Measurements from ENCODE around the gene KAZN. TPM values are rescaled to one million over a fixed set of nuclear protein-coding genes. Genes with fewer than 3 reads are reported as not detected.

The KAZN gene
- polyA plus RNA-seq, 2 of the 4 experiments (the other 2 are of a cell fraction) = 1.3 to 1.9 TPM

DNA sequence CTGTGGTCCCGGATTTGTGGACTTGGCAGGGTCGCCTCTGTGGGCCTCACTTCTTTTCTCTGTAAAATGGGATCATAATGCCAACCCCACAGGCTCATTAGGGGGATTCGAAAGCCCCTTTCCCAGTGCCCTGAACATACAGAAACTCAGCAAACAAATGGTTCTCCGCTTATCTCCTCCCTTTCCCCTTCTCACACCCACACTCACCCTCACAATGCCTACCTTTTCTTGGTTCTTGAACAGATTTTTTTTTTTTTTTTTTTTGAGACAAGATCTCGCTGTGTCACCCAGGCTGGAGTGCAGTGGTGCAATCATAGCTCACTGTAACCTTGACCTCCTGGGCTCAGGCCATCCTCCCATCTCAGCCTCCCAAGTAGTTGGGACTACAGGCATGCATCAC, 175.7 kb downstream of the KAZN start:
- ChIA-PET POLR2A (no interaction called here), CTCF (interaction anchor here (0.7 kb wide), 1 partner anchor 183 kb away, joined by 3 read pairs; no protein-coding TSS in a partner anchor)
- no peak for TF ChIP-seq CEBPB (IDR thresholded peaks at IDR 0.05)
- no peak for TF ChIP-seq FOSB (CRISPR knock-in tag; IDR thresholded peaks at IDR 0.05)
- no peak for TF ChIP-seq RAD21 (conservative IDR thresholded peaks at IDR 0.05 in 1 of 2, IDR thresholded peaks at IDR 0.05 in 1 of 2)
- no peak for TF ChIP-seq TP53 (CRISPR knock-in tag; IDR thresholded peaks at IDR 0.05)
- TF ChIP-seq GATA3 (IDR thresholded peaks at IDR 0.05; ENCODE audit: borderline replicate concordance) = no peak
- TF ChIP-seq CHD2 (IDR thresholded peaks at IDR 0.05; ENCODE audit: low read length, partially characterized antibody) = no peak
- TF ChIP-seq BHLHE40 (IDR thresholded peaks at IDR 0.05; ENCODE audit: low read depth, low read length) = no peak
- TF ChIP-seq NR3C1 (IDR thresholded peaks at IDR 0.05) = no peak
- no peak for TF ChIP-seq NPAS2 (CRISPR knock-in tag; IDR thresholded peaks at IDR 0.05; ENCODE audit: borderline replicate concordance)
- no peak for TF ChIP-seq HOXA7 (CRISPR knock-in tag; IDR thresholded peaks at IDR 0.05)
- TF ChIP-seq POLR2A (IDR thresholded peaks at IDR 0.05; ENCODE audit: low read length) = no peak
- no peak for TF ChIP-seq ZSCAN20 (CRISPR knock-in tag; IDR thresholded peaks at IDR 0.05)
- DNase-seq (ENCODE audit: low read depth in 1 of 2, low spot score in 1 of 2) = no peak
- Histone ChIP-seq H3K4me2 (no peak overlapping the region), H3K4me1 (no peaks in the 10 kb centered on the region), H3K4me3 (no peak overlapping the region), H3K27ac (no peak overlapping the region), H3K9me3 (no peaks in the 10 kb centered on the region)
- FAIRE-seq = no peak
- ATAC-seq = no peak
- 38% methylated on average over 5 of the region's 5 CpGs for WGBS (ENCODE audit: missing lambda C conversion rate)

DNA sequence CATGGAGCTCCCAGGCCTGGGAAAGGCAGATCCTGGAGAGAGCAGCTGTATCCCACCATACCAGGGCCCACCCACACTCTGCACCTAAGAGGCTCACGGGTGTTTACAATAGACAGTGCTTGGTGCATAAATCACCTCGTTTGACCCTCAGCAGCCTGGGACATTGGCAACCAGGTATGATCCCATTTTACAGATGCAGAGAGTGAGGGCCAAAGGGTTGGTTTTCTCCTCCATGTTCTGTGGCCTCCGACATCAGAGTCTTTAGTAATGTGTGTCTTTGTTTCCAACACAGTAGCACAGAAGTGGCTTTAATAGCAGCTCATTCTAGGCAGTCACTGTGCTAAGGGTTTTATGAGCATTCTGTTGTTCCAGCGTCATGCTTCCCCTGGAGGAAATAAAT, 176.5 kb downstream of the KAZN start:
- WGBS (ENCODE audit: missing lambda C conversion rate) = 53% methylated on average over 3 of the region's 4 CpGs
- Histone ChIP-seq H3K4me1 (no peaks in the 10 kb centered on the region), H3K9me3 (no peaks in the 10 kb centered on the region), H3K4me3 (no peak overlapping the region), H3K4me2 (no peak overlapping the region), H3K27ac (no peak overlapping the region)
- CTCF ChIA-PET = interaction anchor here (0.7 kb wide), 1 partner anchor 183 kb away, joined by 3 read pairs; no protein-coding TSS in a partner anchor
- no peak for DNase-seq (ENCODE audit: low read depth in 1 of 2, low spot score in 1 of 2)
- no peak for ATAC-seq
- POLR2A ChIA-PET = no interaction called here
- FAIRE-seq = no peak
- TF ChIP-seq TFCP2L1 (CRISPR knock-in tag; IDR thresholded peaks at IDR 0.05) = no peak

DNA sequence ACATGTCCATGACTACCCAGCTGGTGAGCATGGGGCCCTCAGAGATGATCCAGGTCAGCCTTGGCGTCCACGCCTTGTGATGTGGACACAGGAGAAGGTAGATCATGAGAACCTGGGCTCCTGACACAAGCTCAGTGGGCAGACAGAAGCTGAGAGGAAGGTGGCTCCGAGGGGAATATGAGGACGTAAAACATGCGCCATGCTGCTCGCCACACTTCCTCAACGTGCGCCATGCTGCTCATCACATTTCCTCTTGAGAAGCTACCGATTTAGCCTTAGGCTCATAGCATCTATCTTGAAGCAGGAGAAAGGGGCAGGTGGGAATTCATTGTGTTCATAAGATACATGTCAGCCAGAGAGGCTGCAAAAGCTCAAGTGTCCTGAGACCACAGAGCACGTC, 176.9 kb downstream of the KAZN start:
- Histone ChIP-seq H3K4me3 (no peak overlapping the region), H3K4me2 (no peak overlapping the region), H3K4me1 (no peaks in the 10 kb centered on the region), H3K9me3 (no peaks in the 10 kb centered on the region), H3K27ac (no peak overlapping the region)
- TF ChIP-seq, protein P1, sequence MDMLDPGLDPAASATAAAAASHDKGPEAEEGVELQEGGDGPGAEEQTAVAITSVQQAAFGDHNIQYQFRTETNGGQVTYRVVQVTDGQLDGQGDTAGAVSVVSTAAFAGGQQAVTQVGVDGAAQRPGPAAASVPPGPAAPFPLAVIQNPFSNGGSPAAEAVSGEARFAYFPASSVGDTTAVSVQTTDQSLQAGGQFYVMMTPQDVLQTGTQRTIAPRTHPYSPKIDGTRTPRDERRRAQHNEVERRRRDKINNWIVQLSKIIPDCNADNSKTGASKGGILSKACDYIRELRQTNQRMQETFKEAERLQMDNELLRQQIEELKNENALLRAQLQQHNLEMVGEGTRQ (IDR thresholded peaks at IDR 0.05) = no peak
- TF ChIP-seq CEBPB (IDR thresholded peaks at IDR 0.05) (no peak), JUN (IDR thresholded peaks at IDR 0.05) (no peak), HOXB13 (CRISPR knock-in tag; IDR thresholded peaks at IDR 0.05; ENCODE audit: low read depth) (no peak)
- TF ChIP-seq, protein P2, sequence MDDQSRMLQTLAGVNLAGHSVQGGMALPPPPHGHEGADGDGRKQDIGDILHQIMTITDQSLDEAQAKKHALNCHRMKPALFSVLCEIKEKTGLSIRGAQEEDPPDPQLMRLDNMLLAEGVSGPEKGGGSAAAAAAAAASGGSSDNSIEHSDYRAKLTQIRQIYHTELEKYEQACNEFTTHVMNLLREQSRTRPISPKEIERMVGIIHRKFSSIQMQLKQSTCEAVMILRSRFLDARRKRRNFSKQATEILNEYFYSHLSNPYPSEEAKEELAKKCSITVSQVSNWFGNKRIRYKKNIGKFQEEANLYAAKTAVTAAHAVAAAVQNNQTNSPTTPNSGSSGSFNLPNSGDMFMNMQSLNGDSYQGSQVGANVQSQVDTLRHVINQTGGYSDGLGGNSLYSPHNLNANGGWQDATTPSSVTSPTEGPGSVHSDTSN (IDR thresholded peaks at IDR 0.05) = no peak
- no peak for DNase-seq (ENCODE audit: low read depth in 1 of 2, low spot score in 1 of 2)
- FAIRE-seq = no peak
- no peak for ATAC-seq
- ChIA-PET POLR2A (no interaction called here), CTCF (no interaction called here)
- 72% methylated on average over 10 of the region's 10 CpGs for WGBS (ENCODE audit: missing lambda C conversion rate)

DNA sequence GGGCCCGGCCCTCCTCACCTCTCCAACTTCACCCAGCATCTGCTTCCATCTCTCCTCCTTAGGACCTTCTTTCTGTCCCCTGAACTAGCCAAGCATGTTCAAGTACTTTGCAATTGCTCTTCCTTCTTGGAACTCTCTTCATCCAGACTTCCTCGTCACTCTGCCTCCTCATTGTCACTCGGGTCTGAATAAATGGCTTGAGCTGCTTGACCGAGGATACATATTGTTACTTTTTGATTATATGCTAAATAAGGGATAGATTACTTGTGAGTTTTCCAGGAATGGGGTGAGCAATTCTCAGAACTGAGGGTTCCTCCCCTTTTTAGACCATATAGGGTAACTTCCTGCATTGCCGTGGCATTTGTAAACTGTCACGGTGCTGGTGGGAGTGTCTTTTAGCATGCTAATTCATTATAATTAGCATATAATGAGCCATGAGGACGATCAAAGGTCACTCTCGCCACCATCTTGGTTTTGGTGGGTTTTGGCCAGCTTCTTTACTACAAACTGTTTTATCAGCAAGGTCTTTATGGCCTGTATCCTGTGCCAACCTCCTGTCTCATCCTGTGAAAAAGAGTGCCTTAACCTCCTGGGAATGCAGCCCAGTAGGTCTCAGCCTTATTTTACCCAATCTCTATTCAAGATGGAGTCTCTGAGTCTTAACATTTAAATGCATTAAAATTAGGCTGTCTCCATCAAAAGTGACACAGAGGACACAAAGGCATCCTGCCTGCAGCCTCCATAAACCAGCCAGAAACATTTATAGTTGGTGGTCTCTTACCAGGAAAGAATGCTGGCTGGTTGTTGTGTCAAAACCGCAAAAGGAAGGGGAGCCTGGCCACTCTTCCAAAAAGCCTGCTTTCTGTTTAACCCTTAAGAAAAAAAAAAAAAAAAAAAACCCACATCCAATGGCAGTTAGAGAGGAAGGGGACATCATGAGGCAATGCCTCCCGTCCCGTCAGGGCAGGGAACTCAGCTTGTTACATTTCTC, 179.3 kb downstream of the KAZN start:
- FAIRE-seq (no peak), ATAC-seq (no peak), DNase-seq (ENCODE audit: low read depth in 1 of 2, low spot score in 1 of 2) (no peak)
- TF ChIP-seq SREBF2 (IDR thresholded peaks at IDR 0.05) = no peak
- no peak for TF ChIP-seq ZNF302 (CRISPR knock-in tag; IDR thresholded peaks at IDR 0.05)
- TF ChIP-seq, protein P3, sequence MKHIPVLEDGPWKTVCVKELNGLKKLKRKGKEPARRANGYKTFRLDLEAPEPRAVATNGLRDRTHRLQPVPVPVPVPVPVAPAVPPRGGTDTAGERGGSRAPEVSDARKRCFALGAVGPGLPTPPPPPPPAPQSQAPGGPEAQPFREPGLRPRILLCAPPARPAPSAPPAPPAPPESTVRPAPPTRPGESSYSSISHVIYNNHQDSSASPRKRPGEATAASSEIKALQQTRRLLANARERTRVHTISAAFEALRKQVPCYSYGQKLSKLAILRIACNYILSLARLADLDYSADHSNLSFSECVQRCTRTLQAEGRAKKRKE (CRISPR knock-in tag; IDR thresholded peaks at IDR 0.05; ENCODE audit: low read depth) = no peak
- no peak for TF ChIP-seq EHF (CRISPR knock-in tag; IDR thresholded peaks at IDR 0.05)
- TF ChIP-seq, protein P4, sequence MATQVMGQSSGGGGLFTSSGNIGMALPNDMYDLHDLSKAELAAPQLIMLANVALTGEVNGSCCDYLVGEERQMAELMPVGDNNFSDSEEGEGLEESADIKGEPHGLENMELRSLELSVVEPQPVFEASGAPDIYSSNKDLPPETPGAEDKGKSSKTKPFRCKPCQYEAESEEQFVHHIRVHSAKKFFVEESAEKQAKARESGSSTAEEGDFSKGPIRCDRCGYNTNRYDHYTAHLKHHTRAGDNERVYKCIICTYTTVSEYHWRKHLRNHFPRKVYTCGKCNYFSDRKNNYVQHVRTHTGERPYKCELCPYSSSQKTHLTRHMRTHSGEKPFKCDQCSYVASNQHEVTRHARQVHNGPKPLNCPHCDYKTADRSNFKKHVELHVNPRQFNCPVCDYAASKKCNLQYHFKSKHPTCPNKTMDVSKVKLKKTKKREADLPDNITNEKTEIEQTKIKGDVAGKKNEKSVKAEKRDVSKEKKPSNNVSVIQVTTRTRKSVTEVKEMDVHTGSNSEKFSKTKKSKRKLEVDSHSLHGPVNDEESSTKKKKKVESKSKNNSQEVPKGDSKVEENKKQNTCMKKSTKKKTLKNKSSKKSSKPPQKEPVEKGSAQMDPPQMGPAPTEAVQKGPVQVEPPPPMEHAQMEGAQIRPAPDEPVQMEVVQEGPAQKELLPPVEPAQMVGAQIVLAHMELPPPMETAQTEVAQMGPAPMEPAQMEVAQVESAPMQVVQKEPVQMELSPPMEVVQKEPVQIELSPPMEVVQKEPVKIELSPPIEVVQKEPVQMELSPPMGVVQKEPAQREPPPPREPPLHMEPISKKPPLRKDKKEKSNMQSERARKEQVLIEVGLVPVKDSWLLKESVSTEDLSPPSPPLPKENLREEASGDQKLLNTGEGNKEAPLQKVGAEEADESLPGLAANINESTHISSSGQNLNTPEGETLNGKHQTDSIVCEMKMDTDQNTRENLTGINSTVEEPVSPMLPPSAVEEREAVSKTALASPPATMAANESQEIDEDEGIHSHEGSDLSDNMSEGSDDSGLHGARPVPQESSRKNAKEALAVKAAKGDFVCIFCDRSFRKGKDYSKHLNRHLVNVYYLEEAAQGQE (IDR thresholded peaks at IDR 0.05) = no peak
- TF ChIP-seq CBX8 (IDR thresholded peaks at IDR 0.05) = no peak
- TF ChIP-seq CBX2 (IDR thresholded peaks at IDR 0.05; ENCODE audit: borderline replicate concordance, low read depth) = no peak
- TF ChIP-seq NFE2L2 (conservative IDR thresholded peaks at IDR 0.05; ENCODE audit: low read length) = no peak
- WGBS (ENCODE audit: missing lambda C conversion rate) = 49% methylated on average over 11 of the region's 11 CpGs
- POLR2A ChIA-PET = no interaction called here
- Histone ChIP-seq H3K4me3 (no peak overlapping the region), H3K9me3 (no peaks in the 10 kb centered on the region), H3K4me1 (no peaks in the 10 kb centered on the region), H3K27ac (no peak overlapping the region), H3K4me2 (no peak overlapping the region)
- CTCF ChIA-PET = interaction anchor here (1.5 to 2.2 kb wide), 4 partner anchors 9 to 250 kb away, joined by 3 to 9 read pairs (median 4); no protein-coding TSS in a partner anchor

All from A549 (cell line).